Measurements from ENCODE around the gene TMEM184B. TPM values are rescaled to one million over a fixed set of nuclear protein-coding genes. Genes with fewer than 3 reads are reported as not detected.

TMEM184B gene
- total RNA-seq, 4 donors from 2014 or later, result 27.9 to 67.4 (median 40.7) TPM

DNA sequence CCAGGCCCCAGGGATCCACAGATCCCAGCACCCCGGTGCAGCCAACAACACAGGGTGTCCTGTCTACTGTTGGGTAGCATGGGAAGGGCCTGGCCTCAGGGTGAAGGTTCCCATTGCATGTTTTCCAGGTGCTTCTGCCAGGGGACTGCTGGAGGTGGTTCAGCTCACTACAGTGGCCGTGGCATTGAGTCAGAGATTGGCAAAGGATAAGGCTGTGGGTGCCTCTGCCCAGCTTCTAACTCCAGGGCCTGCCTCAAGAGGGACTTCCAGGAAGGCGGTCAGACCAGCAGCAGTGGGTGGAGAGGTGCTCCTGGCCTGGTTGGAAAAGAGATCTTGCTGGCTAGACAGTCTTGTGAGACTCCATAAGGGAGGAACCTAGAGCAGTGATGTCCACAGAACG lies 23.6 kb upstream of the TMEM184B start:
- 59 to 61% methylated on average over 3 to 4 of the region's 4 CpGs for WGBS, 2 donors

DNA sequence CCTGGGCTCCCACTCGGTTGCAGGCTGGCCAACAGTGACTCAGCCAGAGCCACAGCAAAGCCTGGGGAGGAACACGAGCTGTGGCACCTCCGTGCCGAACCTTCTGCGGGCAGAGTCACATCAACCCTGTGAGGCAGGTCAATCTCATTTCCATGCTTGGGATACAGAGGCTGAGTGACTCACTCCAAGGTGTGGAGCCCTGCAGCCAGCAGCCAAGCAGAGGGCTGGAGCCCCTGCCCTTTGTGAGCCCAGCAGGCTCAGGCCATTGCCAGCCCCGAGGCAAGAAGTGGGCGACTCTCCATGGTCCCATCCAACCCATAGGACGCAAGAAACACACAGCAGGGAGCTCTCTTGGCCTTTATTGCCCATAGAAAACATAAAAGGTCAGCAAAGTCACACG lies 23.1 kb upstream of the TMEM184B start:
- intact Hi-C loops (cut with DNase I; ENCODE audit: low total_unique reads), result no loop called here
- TF ChIP-seq, protein P1, sequence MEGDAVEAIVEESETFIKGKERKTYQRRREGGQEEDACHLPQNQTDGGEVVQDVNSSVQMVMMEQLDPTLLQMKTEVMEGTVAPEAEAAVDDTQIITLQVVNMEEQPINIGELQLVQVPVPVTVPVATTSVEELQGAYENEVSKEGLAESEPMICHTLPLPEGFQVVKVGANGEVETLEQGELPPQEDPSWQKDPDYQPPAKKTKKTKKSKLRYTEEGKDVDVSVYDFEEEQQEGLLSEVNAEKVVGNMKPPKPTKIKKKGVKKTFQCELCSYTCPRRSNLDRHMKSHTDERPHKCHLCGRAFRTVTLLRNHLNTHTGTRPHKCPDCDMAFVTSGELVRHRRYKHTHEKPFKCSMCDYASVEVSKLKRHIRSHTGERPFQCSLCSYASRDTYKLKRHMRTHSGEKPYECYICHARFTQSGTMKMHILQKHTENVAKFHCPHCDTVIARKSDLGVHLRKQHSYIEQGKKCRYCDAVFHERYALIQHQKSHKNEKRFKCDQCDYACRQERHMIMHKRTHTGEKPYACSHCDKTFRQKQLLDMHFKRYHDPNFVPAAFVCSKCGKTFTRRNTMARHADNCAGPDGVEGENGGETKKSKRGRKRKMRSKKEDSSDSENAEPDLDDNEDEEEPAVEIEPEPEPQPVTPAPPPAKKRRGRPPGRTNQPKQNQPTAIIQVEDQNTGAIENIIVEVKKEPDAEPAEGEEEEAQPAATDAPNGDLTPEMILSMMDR (IDR thresholded peaks at IDR 0.05), result no peak
- TF ChIP-seq POLR2A (IDR thresholded peaks at IDR 0.05), result no peak
- no peak overlapping the region for H3K4me3 ChIP-seq (ENCODE audit: low read depth, poor library complexity, severe bottlenecking)
- WGBS, 2 donors, result 78 to 90% methylated on average over 9 of the region's 9 CpGs
- no peak for DNase-seq (ENCODE audit: low spot score in 2 of 2)

More for the DNA sequence above, 23.6 kb upstream of the TMEM184B start:
- no peak for DNase-seq (ENCODE audit: low spot score in 2 of 2)
- intact Hi-C loops (cut with DNase I; ENCODE audit: low total_unique reads), result no loop called here
- no peak overlapping the region for H3K4me3 ChIP-seq (ENCODE audit: low read depth, poor library complexity, severe bottlenecking)
- TF ChIP-seq POLR2A (IDR thresholded peaks at IDR 0.05), result no peak
- TF ChIP-seq, protein P1 (IDR thresholded peaks at IDR 0.05), result no peak

DNA sequence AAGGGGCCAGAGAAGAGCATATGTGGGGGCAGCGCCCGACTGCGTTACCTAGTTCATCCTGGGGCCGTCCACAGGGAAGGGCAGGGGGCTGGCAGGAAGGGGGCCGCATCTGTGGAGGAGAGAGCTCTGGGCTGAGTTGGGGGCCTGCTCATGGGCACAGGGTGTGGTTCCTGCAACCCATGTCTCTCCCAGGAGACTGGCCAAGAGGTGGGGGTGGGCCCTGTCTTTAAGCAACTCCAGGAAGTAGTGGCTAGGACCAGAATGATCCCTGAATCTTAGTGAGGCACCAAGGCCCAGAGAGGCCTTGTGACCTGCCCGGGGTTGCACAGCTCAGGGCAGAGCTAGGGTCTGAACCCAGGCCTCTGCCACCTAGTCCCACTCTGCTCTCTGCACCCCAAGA lies 22.5 kb upstream of the TMEM184B start:
- no peak overlapping the region for H3K4me3 ChIP-seq (ENCODE audit: low read depth, poor library complexity, severe bottlenecking)
- intact Hi-C loops (cut with DNase I; ENCODE audit: low total_unique reads), result no loop called here
- no peak for DNase-seq (ENCODE audit: low spot score in 2 of 2)
- TF ChIP-seq, protein P1 (IDR thresholded peaks at IDR 0.05), result no peak
- no peak for TF ChIP-seq POLR2A (IDR thresholded peaks at IDR 0.05)
- WGBS, 2 donors, result 95 to 97% methylated on average over 6 of the region's 6 CpGs

DNA sequence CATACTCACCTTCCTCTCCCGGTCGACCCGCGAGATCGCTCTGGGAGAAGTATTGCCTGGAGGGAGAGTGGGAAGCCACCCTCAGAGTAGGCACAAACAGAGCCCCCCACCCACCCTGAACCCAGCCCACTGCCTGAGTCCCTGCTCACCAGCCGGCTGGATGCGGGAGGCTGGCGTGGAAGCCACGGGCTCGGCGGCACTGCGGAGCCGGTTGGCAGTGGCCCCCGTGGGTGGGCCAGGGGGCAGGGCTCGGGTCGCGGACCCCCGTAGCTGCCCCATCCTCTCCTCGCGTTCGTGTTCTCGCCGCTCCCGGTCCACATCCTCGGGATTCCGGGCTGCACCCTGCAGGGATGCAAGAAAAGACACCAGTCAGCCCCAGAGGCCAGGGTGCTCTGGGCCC lies 21.4 kb upstream of the TMEM184B start:
- intact Hi-C loops (cut with DNase I; ENCODE audit: low total_unique reads), result no loop called here
- H3K4me3 ChIP-seq (ENCODE audit: low read depth, poor library complexity, severe bottlenecking), result no peak overlapping the region
- DNase-seq (ENCODE audit: low spot score in 2 of 2), result no peak
- TF ChIP-seq POLR2A (IDR thresholded peaks at IDR 0.05), result no peak
- TF ChIP-seq, protein P1 (IDR thresholded peaks at IDR 0.05), result no peak
- WGBS, 2 donors, result 90 to 92% methylated on average over 20 to 25 of the region's 26 CpGs

DNA sequence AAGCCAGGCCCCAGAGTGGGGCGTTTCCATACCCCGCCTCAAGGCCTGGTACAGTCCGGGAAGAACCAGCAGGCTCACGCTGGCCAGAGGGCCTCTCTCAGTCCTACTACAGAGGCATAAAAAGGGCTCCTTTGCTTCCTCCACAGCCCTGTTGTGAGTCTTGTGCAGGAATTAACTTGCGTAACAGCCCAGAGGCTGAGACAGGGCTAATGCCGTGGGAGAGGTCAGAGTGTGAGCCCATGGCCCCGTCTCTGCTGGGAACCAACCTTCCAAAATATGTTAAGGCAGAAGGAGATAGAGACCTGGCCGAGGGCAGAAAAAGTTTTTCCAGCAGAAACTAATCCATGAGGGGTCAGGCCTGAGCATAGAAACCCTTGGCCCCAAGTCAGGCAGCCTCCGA lies 19.9 kb upstream of the TMEM184B start:
- DNase-seq (ENCODE audit: low spot score in 2 of 2), result no peak
- WGBS, 2 donors, result 88 to 90% methylated on average over 9 of the region's 9 CpGs
- intact Hi-C loops (cut with DNase I; ENCODE audit: low total_unique reads), result no loop called here
- TF ChIP-seq, protein P1 (IDR thresholded peaks at IDR 0.05), result no peak
- no peak for TF ChIP-seq POLR2A (IDR thresholded peaks at IDR 0.05)
- no peak overlapping the region for H3K4me3 ChIP-seq (ENCODE audit: low read depth, poor library complexity, severe bottlenecking)

DNA sequence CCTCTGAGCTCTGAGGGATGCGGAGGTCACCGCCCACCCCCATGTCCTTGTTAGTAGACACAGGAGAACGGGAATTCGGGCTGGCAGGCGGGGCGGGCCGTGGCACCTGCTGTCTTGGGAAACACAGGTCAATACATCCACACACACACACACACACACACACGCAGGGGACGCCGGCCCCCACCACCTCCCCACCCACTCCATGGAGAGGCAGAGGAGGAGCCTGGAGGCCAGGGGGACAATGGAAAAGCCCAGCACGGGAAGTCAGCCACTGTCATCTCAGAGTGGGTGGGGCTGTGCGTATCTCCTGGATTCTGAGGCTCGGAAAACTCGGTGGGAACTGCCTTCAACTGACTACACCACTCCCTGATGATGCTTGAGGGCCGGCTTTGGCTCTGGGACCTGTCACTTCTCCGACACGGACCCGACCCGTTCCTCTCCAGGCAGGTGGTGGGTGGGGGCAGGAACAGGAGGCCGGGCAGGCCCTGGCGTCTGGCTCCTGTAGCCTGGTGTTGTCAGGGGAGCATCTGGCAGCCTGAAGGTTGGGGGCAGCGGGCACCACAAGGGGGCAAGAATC lies 18.5 kb upstream of the TMEM184B start:
- H3K4me3 ChIP-seq (ENCODE audit: low read depth, poor library complexity, severe bottlenecking), result no peak overlapping the region
- intact Hi-C loops (cut with DNase I; ENCODE audit: low total_unique reads), result no loop called here
- no peak for DNase-seq (ENCODE audit: low spot score in 2 of 2)
- WGBS, 2 donors, result 59 to 61% methylated on average over 22 of the region's 22 CpGs
- TF ChIP-seq, protein P1 (IDR thresholded peaks at IDR 0.05), result no peak
- no peak for TF ChIP-seq POLR2A (IDR thresholded peaks at IDR 0.05)
